Stimulated activated CD4-positive, alpha-beta T cell treated with anti-CD3 and anti-CD28 coated beads, Interleukin-2, amount 100 ng/mL, for 24 hours (primary cell): ENCODE data around the gene SLC7A1.

Experiments
- DNase-seq, 2 donors: peaks; one replicate each; pipeline ENCODE4 v3.0.0-alpha.2; 2020

Gene SLC7A1

DNA sequence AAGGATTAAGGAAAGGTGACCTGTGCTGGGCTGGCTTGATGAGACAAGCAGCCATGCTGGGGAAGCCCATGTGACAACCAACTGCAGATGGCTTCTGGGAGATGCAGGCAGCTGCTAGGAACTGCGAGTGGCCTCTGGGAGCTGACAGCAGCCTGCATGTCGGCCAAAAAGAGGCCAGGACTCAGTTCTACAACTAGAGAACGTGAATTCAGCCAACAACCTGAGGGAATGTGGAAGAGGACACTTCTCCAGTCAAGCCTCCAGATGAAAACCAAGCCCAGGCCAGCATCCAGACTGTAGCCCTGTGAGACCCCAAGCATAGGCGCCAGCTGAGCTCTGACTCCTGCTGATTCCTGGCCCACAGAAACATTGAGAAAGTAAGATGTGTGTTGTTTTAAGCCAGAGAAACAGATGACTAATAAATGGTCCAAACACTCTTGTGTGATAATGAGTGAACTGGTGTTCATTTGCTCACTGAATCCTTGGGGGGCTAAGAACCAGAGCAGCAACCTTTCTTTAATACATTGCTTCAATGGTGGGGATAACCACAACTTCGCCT, 45.0 kb downstream of the SLC7A1 start:
- no peak for DNase-seq

GRCh38 chr13:29548722-29549121, 46.8 kb downstream of the SLC7A1 start:
- no peak for DNase-seq

DNA sequence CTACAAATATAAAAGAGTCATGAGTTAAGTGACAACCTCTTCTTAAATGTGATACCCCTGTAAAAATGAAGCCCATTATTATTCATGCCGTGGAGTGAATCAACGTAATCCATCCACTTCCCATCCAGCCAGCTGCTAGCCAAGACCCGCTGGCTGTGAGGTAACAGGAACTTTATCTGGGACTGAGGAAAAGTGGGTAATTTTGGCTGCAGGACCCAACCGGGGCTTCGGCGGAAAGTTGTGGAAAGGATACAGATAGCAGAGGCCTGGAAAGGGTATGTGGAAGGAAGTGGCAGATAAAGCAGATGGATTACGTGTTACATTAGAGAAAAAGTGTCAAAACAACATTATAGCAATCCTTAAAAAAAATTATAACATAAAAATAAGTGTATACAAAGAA, 48.3 kb downstream of the SLC7A1 start:
- DNase-seq = no peak

DNA sequence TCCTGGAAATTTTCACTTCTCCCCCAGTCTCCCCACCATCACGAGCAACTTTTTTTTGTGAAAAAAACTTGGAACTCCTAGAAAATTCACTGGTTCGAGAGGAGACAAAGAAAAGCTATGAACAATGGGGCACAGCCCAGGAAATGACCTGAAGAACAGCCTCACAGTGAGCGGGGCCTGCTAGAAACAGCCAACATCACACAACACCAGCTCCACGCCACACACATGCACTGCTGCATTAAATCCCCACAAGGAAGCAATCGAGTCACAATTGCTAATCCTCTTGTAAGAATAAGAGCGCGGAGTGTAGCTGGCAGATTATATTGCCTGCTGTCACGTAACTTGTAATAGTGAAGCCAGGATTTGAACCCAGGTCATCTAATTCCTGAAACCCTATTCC, 48.8 kb downstream of the SLC7A1 start:
- no peak for DNase-seq

DNA sequence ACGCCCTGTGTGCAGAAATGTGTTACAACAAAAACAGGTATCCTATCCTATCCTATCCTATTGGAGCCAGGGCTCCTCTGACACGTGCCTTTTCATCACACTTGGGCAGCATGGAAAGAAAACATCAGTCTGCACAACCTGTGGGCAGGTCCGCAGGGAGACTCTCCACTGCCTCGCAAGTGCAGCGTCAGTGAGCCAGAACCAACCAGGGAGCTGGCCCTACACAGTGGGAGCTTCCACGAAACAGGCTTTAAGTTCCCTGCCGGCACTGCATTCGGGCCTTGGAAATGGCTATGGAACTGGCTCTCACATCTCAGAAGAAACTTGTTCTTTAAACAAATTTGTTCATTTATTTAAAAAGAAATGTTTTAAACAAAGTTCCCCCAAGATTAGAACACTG, 49.5 kb downstream of the SLC7A1 start:
- DNase-seq = no peak

DNA sequence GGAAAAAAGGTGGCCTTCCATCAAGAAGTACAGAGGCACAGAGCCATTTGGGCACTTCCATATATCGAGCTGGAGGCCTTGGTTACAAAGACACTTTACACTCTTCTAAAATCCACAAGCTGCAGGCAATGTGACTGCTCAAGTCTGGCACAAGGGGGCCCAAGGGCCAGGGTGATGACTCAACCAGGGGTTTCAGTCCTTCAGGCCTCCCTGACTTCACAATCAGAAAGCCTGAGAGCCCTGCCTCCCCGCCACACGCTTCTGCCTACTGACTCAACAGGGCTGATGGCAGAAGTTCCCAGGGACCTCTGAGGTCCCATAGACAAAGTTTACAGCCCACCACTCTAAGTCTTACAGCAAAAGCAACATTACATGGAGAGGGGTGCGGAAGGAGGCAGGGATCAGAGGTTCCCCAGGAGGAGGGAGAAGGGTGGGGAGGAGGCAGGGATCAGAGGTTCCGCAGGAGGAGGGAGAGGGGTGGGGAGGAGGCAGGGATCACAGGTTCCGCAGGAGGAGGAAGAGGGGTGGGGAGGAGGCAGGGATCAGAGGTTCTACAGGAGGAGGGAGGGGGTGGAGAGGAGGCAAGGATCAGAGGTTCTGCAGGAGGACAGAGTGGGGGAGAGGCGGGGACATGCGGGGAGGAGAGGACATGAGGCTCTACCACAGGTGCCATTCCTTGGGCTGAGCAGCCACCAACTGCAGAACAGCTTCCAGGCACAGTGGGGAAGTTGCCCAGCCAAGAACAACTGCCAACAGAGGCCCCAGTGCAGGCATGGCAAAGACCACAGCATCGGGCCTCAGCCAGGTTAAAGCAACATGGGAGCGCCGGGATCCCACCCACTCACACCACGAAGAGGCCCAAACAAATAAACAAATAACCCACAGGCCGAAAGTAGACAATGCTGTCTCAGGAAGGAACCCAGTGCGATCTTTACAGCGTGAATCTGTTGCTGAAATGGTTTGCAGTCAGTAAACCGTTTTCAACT, 52.0 kb downstream of the SLC7A1 start:
- peak; percentile 51 to 68 for DNase-seq

- DNase-seq = no peak
Observed at GRCh38 chr13:29542381-29542780, 53.1 kb downstream of the SLC7A1 start.

GRCh38 chr13:29541400-29541799, 54.1 kb downstream of the SLC7A1 start:
- DNase-seq = no peak

DNA sequence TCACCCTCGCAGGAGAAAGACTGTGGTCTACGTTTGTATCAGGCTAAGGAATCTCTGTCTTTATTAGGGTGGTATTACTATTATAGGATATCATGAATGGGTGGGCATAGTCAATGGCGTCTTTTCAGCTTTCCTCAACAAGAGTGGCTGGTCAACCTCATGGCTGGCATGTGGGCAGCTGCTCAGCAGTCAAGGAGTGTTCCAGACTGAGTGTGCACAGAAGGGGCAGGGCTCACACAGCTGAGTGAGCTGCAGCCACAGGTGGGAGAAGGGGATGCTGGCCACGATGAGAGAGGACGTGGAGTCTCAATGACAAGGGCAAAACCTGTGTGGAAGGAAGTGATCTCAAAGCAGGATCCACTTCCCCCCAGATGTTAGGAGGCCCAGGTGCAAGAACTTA, 54.7 kb downstream of the SLC7A1 start:
- DNase-seq = no peak

DNA sequence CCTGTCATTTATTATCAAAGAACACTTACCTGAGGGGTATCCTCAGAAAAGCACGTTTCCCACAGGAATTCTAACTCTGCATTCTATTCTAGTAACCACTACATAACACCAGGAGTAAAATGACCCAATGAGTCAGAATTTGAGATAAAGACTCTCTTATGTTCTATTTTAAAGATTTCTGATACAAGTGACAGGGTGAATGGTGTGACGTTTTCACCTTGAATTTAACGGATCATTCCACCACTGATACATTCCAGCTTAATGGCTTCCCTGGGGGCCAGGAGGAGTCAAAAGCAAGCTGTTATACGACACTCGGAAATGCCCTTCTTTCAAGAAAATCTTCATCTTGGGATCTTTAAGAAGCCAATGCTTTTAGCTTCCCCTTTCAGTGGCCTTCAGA, 55.2 kb downstream of the SLC7A1 start:
- no peak for DNase-seq

- DNase-seq = no peak
Observed at GRCh38 chr13:29539856-29540255, 55.6 kb downstream of the SLC7A1 start.

GRCh38 chr13:29538652-29539040, 56.8 kb downstream of the SLC7A1 start:
- DNase-seq = no peak

DNA sequence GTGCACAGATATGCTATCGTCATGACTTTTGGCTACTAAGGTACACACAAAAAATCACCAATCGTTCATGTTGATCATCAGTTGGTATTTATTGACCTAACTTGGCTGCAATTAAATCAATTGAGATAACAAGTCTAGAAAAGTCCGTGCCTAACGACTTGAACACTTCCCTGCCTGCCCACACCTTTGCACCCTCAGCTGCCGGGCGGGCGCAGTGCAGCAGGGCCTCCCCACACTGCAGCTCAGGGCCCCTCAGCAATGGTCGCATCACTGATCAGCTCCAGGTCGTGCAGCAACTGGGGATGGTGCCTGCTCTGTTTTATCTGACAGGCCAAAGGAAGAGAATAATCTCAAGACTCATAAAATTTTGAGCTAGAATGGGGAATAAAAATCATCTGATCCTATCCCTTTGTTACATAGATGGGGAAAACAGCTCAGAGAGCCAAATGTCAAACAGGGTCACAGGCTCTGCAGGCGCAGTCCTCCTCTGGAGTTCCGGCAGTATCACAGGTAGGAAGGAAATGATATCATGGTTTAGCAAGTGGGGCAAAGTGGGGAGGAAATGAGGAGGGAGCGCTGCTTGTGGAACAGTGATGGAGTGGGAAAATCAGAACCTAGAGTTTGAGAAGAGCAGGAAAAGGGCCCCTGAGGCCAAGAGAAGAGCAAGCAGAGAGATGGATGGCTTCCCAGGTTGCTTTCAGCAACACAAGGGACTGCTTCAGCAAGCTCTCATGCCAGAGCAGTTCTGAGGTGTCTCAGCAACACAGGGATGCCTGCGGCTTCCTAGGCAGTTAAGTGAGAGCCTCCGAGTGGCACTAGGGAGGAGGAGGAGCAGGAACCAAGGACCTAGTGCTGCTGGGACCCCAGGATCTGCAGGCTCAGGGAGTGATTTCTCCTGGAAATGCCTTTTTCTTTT, 57.5 kb downstream of the SLC7A1 start:
- no peak for DNase-seq

- no peak for DNase-seq
Observed at GRCh38 chr13:29536853-29537252, 58.6 kb downstream of the SLC7A1 start.

GRCh38 chr13:29535663-29536655, 59.5 kb downstream of the SLC7A1 start:
- DNase-seq = no peak

DNA sequence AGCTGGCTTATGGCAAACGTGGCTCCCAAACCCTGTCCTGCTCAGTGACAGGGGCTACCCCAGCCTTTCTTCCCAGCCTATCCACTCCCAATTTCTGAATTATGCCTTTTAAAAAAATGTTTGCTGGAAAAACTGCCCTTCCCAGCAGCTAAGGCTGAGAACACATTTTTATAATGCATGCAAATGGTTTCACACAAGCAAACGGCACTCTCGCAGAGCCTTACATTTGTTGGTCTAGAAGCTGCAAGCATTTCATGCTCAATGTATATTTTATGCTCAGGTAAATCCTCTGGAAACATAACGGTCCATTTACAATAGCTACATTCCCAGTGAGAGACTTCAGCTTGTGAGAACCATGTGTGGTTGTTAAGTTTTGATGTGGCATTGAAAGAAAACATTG, 61.4 kb downstream of the SLC7A1 start:
- DNase-seq = no peak

- DNase-seq = no peak
Observed at GRCh38 chr13:29532821-29533220, 62.7 kb downstream of the SLC7A1 start.

DNA sequence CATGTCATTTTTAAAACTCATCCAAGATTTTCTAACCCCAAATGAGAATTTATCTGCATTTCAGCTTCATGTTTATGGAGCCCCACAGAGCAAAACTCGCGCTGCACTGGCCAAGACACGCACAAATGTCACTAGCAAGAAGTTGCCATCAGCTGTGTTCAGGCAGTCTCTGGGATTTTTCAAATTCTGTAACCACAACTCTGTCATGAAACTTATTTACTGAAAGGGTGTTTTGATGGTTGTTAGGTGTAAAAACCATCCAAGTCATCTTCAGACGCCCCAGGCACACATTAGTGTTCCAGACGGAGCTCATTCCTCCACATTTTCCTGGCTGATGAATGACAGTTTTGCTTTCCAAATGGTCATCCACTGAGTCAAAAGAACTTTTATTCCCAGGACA, 63.4 kb downstream of the SLC7A1 start:
- no peak for DNase-seq

GRCh38 chr13:29530901-29531300, 64.6 kb downstream of the SLC7A1 start:
- no peak for DNase-seq

DNA sequence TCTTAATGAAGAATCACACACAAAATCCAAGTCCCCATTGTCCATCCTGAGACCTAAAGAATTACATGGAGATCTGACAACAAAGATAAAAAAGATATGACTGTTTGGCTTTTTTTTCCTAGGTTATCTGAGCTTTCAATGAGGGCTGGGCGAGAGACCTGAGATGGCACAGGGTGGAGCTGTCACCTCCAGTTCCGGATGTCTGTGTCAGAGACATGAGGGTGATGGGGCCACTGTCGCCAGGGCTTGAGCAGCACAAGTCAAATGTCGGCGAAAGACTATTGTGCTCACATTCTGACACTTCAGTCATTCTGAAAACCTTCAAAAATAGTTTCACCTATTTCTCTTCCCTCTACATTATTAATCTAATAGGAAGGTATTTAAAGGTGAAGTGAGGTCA, 65.7 kb downstream of the SLC7A1 start:
- no peak for DNase-seq

- DNase-seq = no peak
Observed at GRCh38 chr13:29527916-29528315, 67.6 kb downstream of the SLC7A1 start.

GRCh38 chr13:29527511-29527910, 68.0 kb downstream of the SLC7A1 start:
- no peak for DNase-seq
